Measurements from ENCODE around the gene UNC5C. TPM values are rescaled to one million over a fixed set of nuclear protein-coding genes. Genes with fewer than 3 reads are reported as not detected.

UNC5C gene
- total and polyA plus RNA-seq, 8 donors = 0.13 to 14.3 (median 2.0) TPM

- peaks cover 0 to 37% (median 0%) of the 10 kb centered on the region in 4 donors for H3K4me1 ChIP-seq
- no peak overlapping the region for H3K27ac ChIP-seq
- H3K4me3 ChIP-seq = no peak overlapping the region
- H3K36me3 ChIP-seq = no peaks in the 10 kb centered on the region
- 64 to 76% (median 69%) methylated on average over 3 of the region's 3 CpGs for WGBS, 5 donors
- no peaks in the 10 kb centered on the region for H3K27me3 ChIP-seq
- DNase-seq = no peak
- no peaks in the 10 kb centered on the region for H3K9me3 ChIP-seq
- intact Hi-C loops (cut with DNase I; ENCODE audit: low total_unique reads) = no loop called here
- TF ChIP-seq POLR2AphosphoS5 (IDR thresholded peaks at IDR 0.05) (no peak), EP300 (IDR thresholded peaks at IDR 0.05) (no peak), POLR2A (IDR thresholded peaks at IDR 0.05) (no peak)
- TF ChIP-seq, protein P1, sequence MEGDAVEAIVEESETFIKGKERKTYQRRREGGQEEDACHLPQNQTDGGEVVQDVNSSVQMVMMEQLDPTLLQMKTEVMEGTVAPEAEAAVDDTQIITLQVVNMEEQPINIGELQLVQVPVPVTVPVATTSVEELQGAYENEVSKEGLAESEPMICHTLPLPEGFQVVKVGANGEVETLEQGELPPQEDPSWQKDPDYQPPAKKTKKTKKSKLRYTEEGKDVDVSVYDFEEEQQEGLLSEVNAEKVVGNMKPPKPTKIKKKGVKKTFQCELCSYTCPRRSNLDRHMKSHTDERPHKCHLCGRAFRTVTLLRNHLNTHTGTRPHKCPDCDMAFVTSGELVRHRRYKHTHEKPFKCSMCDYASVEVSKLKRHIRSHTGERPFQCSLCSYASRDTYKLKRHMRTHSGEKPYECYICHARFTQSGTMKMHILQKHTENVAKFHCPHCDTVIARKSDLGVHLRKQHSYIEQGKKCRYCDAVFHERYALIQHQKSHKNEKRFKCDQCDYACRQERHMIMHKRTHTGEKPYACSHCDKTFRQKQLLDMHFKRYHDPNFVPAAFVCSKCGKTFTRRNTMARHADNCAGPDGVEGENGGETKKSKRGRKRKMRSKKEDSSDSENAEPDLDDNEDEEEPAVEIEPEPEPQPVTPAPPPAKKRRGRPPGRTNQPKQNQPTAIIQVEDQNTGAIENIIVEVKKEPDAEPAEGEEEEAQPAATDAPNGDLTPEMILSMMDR (IDR thresholded peaks at IDR 0.05) = no peak
Measured at GRCh38 chr4:95360256-95360903, 188.4 kb downstream of the UNC5C start.

DNA sequence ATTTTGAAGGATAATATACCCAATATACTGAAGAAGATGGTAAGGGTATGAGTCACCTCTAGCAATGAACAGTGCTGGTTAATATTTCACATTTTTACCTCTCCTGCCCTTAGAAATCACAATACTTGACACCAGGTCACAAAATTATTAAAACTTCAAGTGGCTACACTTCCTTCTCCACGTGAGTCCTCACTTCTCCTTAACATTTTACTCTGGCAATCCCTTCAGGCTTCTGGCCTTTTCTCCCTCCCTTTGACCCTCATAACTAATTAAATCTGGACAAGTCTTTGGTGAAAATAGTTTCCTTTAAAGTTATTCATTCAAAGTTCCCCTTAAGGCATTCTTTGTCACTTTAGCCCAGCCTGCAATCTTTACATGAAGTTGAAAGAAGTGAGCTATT is 190.4 kb downstream of the UNC5C start:
- Histone ChIP-seq H3K4me3 (no peak overlapping the region), H3K4me1 (peaks cover 0 to 28% (median 0%) of the 10 kb centered on the region in 4 donors), H3K27ac (no peak overlapping the region), H3K9me3 (no peaks in the 10 kb centered on the region), H3K36me3 (no peaks in the 10 kb centered on the region), H3K27me3 (no peaks in the 10 kb centered on the region)
- DNase-seq = no peak
- no peak for TF ChIP-seq EP300 (IDR thresholded peaks at IDR 0.05)
- intact Hi-C loops (cut with DNase I; ENCODE audit: low total_unique reads) = no loop called here
- 14 to 34% (median 17%) methylated on average over 1 of the region's 1 CpG for WGBS, 5 donors

DNA sequence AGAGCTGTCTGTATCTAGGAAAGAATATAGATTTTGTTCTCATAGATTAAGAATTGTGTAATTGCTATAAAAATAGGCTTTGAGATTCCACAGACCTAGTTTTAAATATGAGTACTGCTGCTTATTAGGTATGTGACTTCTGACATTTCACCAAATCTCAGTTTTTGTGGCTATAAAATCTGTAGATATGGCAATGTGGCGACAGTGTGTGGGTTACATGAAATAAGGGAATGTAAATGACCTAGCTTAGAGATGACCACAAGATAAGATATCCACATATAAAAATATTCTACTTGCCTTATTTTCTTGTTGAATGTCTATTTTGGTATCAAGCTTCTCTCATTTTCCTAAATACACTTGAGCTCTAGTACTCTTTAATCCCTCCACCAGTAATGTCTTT is 193.8 kb downstream of the UNC5C start:
- no peak for DNase-seq
- Histone ChIP-seq H3K4me3 (no peak overlapping the region), H3K4me1 (peaks cover 0 to 15% (median 0%) of the 10 kb centered on the region in 4 donors), H3K9me3 (no peaks in the 10 kb centered on the region), H3K36me3 (no peaks in the 10 kb centered on the region), H3K27ac (no peak overlapping the region), H3K27me3 (no peaks in the 10 kb centered on the region)
- TF ChIP-seq, protein P1 (IDR thresholded peaks at IDR 0.05) = no peak
- no peak for TF ChIP-seq EP300 (IDR thresholded peaks at IDR 0.05)
- TF ChIP-seq POLR2A (IDR thresholded peaks at IDR 0.05) = no peak
- TF ChIP-seq POLR2AphosphoS5 (IDR thresholded peaks at IDR 0.05) = no peak
- intact Hi-C loops (cut with DNase I; ENCODE audit: low total_unique reads) = no loop called here
- WGBS, 5 donors = 79 to 94% (median 88%) methylated on average over 1 of the region's 1 CpG

DNA sequence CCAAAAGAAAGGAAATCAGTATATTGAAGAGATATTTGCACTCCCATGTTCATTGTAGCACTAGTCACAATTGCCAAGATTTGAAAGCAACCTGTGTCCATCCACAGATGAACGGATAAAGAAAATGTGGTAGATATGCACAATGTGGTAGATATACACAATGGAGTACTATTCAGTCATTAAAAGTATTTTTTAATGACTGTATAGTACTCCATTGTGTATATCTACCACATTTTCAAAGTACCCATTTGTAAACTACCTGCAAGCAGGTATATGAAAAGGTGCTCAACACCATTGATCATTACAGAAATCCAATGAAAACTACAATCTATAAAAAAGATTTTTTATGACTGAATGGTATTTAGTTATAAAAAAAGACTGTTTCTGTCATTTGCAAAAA is 200.4 kb downstream of the UNC5C start:
- intact Hi-C loops (cut with DNase I; ENCODE audit: low total_unique reads) = no loop called here
- H3K27me3 ChIP-seq = no peaks in the 10 kb centered on the region
- WGBS, 5 donors = 89 to 100% (median 96%) methylated on average over 1 of the region's 1 CpG
- no peaks in the 10 kb centered on the region for H3K4me1 ChIP-seq
- no peak for DNase-seq
- no peaks in the 10 kb centered on the region for H3K36me3 ChIP-seq
- no peak overlapping the region for H3K4me3 ChIP-seq
- H3K9me3 ChIP-seq = peaks cover 0 to 28% (median 14%) of the 10 kb centered on the region in 4 donors
- H3K27ac ChIP-seq = no peak overlapping the region
- TF ChIP-seq POLR2A (IDR thresholded peaks at IDR 0.05) (no peak), POLR2AphosphoS5 (IDR thresholded peaks at IDR 0.05) (no peak)
- TF ChIP-seq, protein P1 (IDR thresholded peaks at IDR 0.05) = no peak

DNA sequence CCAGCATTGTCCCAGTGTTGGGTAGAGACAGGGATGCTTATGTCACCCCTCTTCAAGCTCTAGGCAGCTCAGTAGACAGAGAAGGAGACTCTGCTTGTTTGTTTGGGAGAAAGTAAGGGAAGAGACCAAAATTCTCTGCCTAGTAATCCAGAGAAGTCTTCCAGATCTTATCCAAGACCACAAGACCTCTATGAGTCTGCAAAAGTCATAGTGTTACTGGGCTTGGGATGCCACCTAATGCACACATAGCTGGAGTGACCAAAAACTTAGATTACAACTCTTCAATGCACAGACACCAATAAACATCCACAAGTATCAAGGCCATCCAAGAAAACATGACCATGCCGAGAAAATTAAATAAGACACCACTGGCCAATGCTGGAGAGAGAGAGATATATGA is 205.5 kb downstream of the UNC5C start:
- no peaks in the 10 kb centered on the region for H3K27me3 ChIP-seq
- TF ChIP-seq, protein P1 (IDR thresholded peaks at IDR 0.05) = no peak
- TF ChIP-seq POLR2A (IDR thresholded peaks at IDR 0.05) (no peak), EP300 (IDR thresholded peaks at IDR 0.05) (no peak)
- WGBS, 5 donors = 87 to 100% (median 95%) methylated on average over 1 of the region's 1 CpG
- H3K4me1 ChIP-seq = no peaks in the 10 kb centered on the region
- H3K36me3 ChIP-seq = no peaks in the 10 kb centered on the region
- no peak overlapping the region for H3K27ac ChIP-seq
- H3K4me3 ChIP-seq = no peak overlapping the region
- peaks cover 0 to 28% (median 15%) of the 10 kb centered on the region in 4 donors for H3K9me3 ChIP-seq
- intact Hi-C loops (cut with DNase I; ENCODE audit: low total_unique reads) = no loop called here
- no peak for DNase-seq
